Activated CD8-positive, alpha-beta memory T cell treated with anti-CD3 and anti-CD28 coated beads, Interleukin-2, amount 50 U/mL, for 24 hours (primary cell): Measurements from ENCODE around the gene AIPL1.
A peak's percentile ranks its signal among the peaks of the same experiment; 100 is the strongest.

Experiments used
- DNase-seq: peaks from one replicate; pipeline ENCODE4 v3.0.0-alpha.2; 2020; ENCODE audit errors: extremely low read depth

Gene AIPL1

GRCh38 chr17:6374761-6375312 is 60.1 kb downstream of the AIPL1 start:
- peak; percentile 27 for DNase-seq

- no peak for DNase-seq
Observed at GRCh38 chr17:6374271-6374691, 60.6 kb downstream of the AIPL1 start.
